ENCODE data around the gene HEY2.

Gene HEY2

GRCh38 chr6:125745281-125746018, 4.0 kb upstream of the HEY2 start:
- DNase-seq (ENCODE audit: low read depth): no peak

- no peak for DNase-seq (ENCODE audit: low read depth)
These were observed 3.4 kb upstream of the HEY2 start for GRCh38 chr6:125746019-125746414.

GRCh38 chr6:125746731-125747588, 2.5 kb upstream of the HEY2 start:
- DNase-seq (ENCODE audit: low read depth): peak; percentile 20

- no peak for DNase-seq (ENCODE audit: low read depth)
These were observed 1.6 kb upstream of the HEY2 start for GRCh38 chr6:125747589-125748405.

GRCh38 chr6:125748406-125749172, 843 bp upstream of the HEY2 start:
- DNase-seq (ENCODE audit: low read depth): peak; percentile 4

- DNase-seq (ENCODE audit: low read depth): no peak
These were observed 646 bp downstream of the HEY2 start for GRCh38 chr6:125749865-125750691.

- DNase-seq (ENCODE audit: low read depth): no peak
These were observed 1.4 kb downstream of the HEY2 start for GRCh38 chr6:125750692-125751333.

- no peak for DNase-seq (ENCODE audit: low read depth)
These were observed 2.0 kb downstream of the HEY2 start for GRCh38 chr6:125751334-125751916.

GRCh38 chr6:125752773-125753172, 3.3 kb downstream of the HEY2 start:
- no peak for DNase-seq (ENCODE audit: low read depth)

- peak; percentile 34 for DNase-seq (ENCODE audit: low read depth)
These were observed 3.9 kb downstream of the HEY2 start for GRCh38 chr6:125753218-125753936.

- DNase-seq (ENCODE audit: low read depth): no peak
These were observed 4.5 kb downstream of the HEY2 start for GRCh38 chr6:125753937-125754259.

- no peak for DNase-seq (ENCODE audit: low read depth)
These were observed 5.1 kb downstream of the HEY2 start for GRCh38 chr6:125754566-125754965.

GRCh38 chr6:125759184-125759902, 9.9 kb downstream of the HEY2 start:
- no peak for DNase-seq (ENCODE audit: low read depth)

GRCh38 chr6:125759959-125760457, 10.6 kb downstream of the HEY2 start:
- DNase-seq (ENCODE audit: low read depth): no peak

GRCh38 chr6:125764121-125764671, 14.8 kb downstream of the HEY2 start:
- no peak for DNase-seq (ENCODE audit: low read depth)

GRCh38 chr6:125765944-125766343, 16.5 kb downstream of the HEY2 start:
- DNase-seq (ENCODE audit: low read depth): no peak

GRCh38 chr6:125766641-125767040, 17.2 kb downstream of the HEY2 start:
- no peak for DNase-seq (ENCODE audit: low read depth)

- DNase-seq (ENCODE audit: low read depth): no peak
These were observed 19.8 kb downstream of the HEY2 start for GRCh38 chr6:125769147-125769783.

All from fibroblast of gingiva (primary cell).